Mucosa of stomach (tissue), 1 donor: Measurements from ENCODE around the gene ACOT7.

Source experiments
- H3K27me3 ChIP-seq: one replicate; pipeline ENCODE4 v1.7.0; 2013; ENCODE audit warnings: mild to moderate bottlenecking, low read length; ENCODE audit not compliant: control insufficient read depth, insufficient read depth
- H3K36me3 ChIP-seq: one replicate; pipeline ENCODE4 v1.7.0; 2013; ENCODE audit warnings: low read length; ENCODE audit not compliant: control insufficient read depth, insufficient read depth
- H3K4me1 ChIP-seq: one replicate; pipeline ENCODE4 v1.7.0; 2013; ENCODE audit warnings: mild to moderate bottlenecking, low read length; ENCODE audit not compliant: control insufficient read depth, insufficient read depth
- H3K4me3 ChIP-seq: one replicate; pipeline ENCODE4 v1.7.0; 2013; ENCODE audit warnings: low read length
- H3K9ac ChIP-seq: one replicate; pipeline ENCODE4 v1.7.0; 2013; ENCODE audit warnings: mild to moderate bottlenecking, low read length, moderate library complexity
- H3K9me3 ChIP-seq: one replicate; pipeline ENCODE4 v1.7.0; 2013; ENCODE audit warnings: mild to moderate bottlenecking, low read length, moderate library complexity; ENCODE audit not compliant: control insufficient read depth
- donor health status: Pancreatic carcinoma.

ACOT7 gene

GRCh38 chr1:6420454-6421042 lies 27.0 kb upstream of the ACOT7 start:
- H3K4me1 ChIP-seq = peaks cover 44% of the 10 kb centered on the region

DNA sequence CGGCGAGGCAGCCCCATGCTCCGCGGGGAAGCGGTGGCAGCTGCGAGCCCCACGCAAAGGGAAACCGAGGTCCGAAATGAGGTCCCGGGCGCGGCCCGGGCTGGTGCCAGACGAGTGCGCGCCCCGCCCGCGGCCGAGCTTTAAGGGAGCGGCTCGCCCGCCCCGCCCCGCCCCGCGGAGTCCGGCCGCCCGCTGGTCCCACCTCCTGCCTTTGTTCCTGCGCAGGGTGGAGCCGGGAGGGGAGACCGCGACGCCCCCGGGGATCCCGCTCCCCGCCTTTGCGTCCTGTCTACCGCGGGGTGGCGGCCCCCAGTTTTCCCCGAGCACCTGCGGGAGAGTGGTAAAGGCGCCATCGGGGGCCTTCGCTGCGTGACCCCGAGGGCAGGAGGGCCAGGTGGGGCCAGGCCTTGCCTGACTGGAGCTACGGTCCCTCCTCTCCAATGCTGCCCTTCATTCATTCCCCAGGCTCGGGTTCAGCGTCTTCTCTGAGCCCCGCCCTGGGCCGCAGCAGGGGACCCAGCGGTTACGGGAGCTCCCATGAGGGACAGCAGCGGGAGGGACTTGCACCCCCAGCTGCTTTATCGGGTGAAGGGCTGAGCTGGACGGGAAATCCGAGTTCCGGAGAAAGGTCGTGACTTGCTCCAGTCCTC lies 26.4 kb upstream of the ACOT7 start, which contains the start of gene HES2:
Gene HES2, minus strand, starts transcription at position 116 of the 650 bp plus-strand sequence. Its CDS starts 99 bp downstream, at position 17.
- Histone ChIP-seq H3K36me3 (no peaks in the 10 kb centered on the region), H3K27me3 (peaks cover 96% of the 10 kb centered on the region), H3K4me1 (peaks cover 40% of the 10 kb centered on the region), H3K4me3 (no peak within 1 kb of the TSS), H3K9me3 (no peaks in the 10 kb centered on the region), H3K9ac (no peak within 1 kb of the TSS)

More at GRCh38 chr1:6420454-6421042, 27.0 kb upstream of the ACOT7 start:
- Histone ChIP-seq H3K9ac (no peak overlapping the region), H3K4me3 (no peak overlapping the region), H3K36me3 (no peaks in the 10 kb centered on the region), H3K27me3 (peaks cover 96% of the 10 kb centered on the region), H3K9me3 (no peaks in the 10 kb centered on the region)

DNA sequence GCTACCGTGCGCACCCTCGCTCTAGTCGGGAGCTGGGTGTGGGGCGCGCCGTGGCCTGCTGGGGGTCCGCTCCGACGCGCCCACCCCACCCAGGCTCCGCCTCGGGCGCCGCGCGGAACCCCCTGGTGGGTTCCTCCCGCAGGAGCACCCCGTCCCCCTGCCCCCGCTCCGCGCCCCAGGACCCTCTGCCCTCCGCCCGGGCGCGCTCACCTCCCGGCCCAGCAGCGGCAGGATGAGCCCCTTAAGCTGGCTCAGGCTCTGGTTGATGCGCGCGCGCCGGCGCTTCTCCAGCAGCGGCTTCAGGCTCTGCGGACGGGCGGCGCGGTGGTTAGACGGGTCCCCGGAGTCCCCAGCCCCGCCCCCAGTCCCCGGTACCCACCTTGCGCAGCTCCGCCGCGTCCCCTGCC lies 25.8 kb upstream of the ACOT7 start:
- Histone ChIP-seq H3K27me3 (peaks cover 97% of the 10 kb centered on the region), H3K4me1 (peaks cover 45% of the 10 kb centered on the region), H3K9ac (no peak overlapping the region)

DNA sequence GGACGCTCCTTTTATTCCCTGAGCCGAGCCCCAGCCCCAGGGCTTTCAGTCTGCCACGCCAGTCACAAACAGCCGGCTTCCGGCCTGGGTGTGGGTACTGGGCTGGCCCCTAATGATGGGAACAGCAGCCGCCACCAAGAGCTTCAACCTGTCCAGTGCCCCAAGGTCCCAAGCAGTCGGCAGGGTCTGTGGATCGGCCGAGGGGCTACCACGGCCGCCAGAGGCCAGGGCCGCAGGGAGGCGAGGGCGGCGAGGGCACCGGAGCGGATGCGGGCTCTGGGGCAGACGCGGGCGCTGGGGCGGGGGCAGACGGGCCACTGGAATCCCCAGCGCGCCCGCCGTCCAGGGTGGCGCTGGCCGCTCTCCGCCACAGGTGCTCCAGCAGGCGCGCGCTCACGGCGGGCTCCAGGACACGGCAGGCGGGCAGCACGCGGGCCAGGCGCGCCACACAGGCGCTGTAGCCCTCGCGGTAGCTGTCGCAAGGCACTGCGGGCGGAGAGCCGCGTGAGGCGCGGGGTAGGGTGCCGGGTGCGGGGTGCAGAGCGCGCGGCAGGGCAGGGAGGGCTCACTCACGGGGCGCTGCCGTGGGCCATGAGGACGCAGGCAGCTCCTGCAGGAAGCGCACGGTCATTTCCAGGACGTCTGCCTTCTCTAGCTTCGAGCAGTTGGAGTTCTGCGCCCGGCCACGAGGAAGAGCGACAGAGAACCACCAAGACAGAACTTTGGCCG lies 25.3 kb upstream of the ACOT7 start:
- H3K9me3 ChIP-seq = no peaks in the 10 kb centered on the region
- H3K4me3 ChIP-seq = no peak overlapping the region
- peaks cover 95% of the 10 kb centered on the region for H3K27me3 ChIP-seq

More for the DNA sequence above, 25.8 kb upstream of the ACOT7 start:
- H3K36me3 ChIP-seq = no peaks in the 10 kb centered on the region
- H3K9me3 ChIP-seq = no peaks in the 10 kb centered on the region
- H3K4me3 ChIP-seq = no peak overlapping the region

GRCh38 chr1:6417961-6418667 lies 24.5 kb upstream of the ACOT7 start:
- H3K4me3 ChIP-seq = no peak overlapping the region
- H3K4me1 ChIP-seq = peaks cover 40% of the 10 kb centered on the region
- H3K9ac ChIP-seq = no peak overlapping the region
- H3K9me3 ChIP-seq = no peaks in the 10 kb centered on the region
- no peaks in the 10 kb centered on the region for H3K36me3 ChIP-seq
- H3K27me3 ChIP-seq = peaks cover 94% of the 10 kb centered on the region

More for the DNA sequence above, 25.3 kb upstream of the ACOT7 start:
- H3K36me3 ChIP-seq = no peaks in the 10 kb centered on the region
- peaks cover 44% of the 10 kb centered on the region for H3K4me1 ChIP-seq
- H3K9ac ChIP-seq = no peak overlapping the region

- Histone ChIP-seq H3K9me3 (no peaks in the 10 kb centered on the region), H3K27me3 (peaks cover 86% of the 10 kb centered on the region), H3K9ac (no peak overlapping the region), H3K36me3 (no peaks in the 10 kb centered on the region), H3K4me1 (peaks cover 40% of the 10 kb centered on the region), H3K4me3 (no peak overlapping the region)
Measured at GRCh38 chr1:6416906-6417305, 23.3 kb upstream of the ACOT7 start.

- H3K27me3 ChIP-seq = peaks cover 79% of the 10 kb centered on the region
- H3K36me3 ChIP-seq = no peaks in the 10 kb centered on the region
- no peaks in the 10 kb centered on the region for H3K9me3 ChIP-seq
- H3K4me3 ChIP-seq = no peak overlapping the region
- peaks cover 40% of the 10 kb centered on the region for H3K4me1 ChIP-seq
- H3K9ac ChIP-seq = no peak overlapping the region
Measured at GRCh38 chr1:6416295-6416656, 22.7 kb upstream of the ACOT7 start.

GRCh38 chr1:6414881-6415626 lies 21.5 kb upstream of the ACOT7 start:
- Histone ChIP-seq H3K4me3 (no peak overlapping the region), H3K36me3 (no peaks in the 10 kb centered on the region), H3K9ac (no peak overlapping the region), H3K4me1 (peaks cover 30% of the 10 kb centered on the region), H3K9me3 (no peaks in the 10 kb centered on the region), H3K27me3 (peaks cover 67% of the 10 kb centered on the region)

DNA sequence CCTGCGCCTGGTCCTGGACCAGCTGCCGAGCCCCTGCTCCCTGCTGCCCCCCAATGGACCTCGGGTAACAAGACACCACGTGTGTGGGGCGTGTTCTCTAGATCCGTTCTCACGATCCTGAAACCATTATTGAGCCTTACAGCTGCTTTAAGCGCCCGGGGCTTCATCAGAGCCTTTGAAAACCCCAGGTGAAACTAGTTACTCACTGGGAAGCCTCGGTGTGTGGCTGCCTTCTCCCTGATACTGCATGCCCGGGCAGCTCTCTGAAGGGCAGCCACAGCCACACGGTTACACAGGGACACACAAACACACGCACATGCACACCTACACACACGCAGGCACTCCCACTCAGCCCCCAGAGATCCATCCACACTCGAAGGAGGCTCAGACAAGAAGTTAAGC lies 20.9 kb upstream of the ACOT7 start:
- Histone ChIP-seq H3K9ac (no peak overlapping the region), H3K36me3 (no peaks in the 10 kb centered on the region), H3K4me3 (no peak overlapping the region), H3K4me1 (peaks cover 26% of the 10 kb centered on the region), H3K27me3 (peaks cover 62% of the 10 kb centered on the region), H3K9me3 (no peaks in the 10 kb centered on the region)

DNA sequence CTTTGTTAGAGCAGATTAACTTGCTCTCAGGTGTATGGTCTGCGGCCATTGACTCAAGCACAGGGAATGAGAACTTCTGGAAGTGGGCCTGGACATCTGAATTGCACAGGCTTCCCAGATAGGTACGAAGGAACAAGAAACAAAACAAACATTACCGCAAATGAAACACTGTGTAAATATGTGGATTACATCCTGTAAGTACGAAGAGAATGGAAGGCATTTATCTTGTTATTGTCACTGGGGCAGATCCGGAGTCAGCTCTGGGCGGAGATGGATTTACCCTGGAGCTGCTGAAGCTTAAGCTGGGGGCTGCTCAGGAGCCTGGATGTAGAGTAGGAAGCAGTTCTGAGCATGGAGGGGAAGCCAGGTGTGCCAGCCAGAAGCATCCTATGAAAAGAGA lies 19.3 kb upstream of the ACOT7 start:
- Histone ChIP-seq H3K9ac (no peak overlapping the region), H3K9me3 (no peaks in the 10 kb centered on the region), H3K4me3 (no peak overlapping the region), H3K4me1 (peaks cover 11% of the 10 kb centered on the region), H3K36me3 (no peaks in the 10 kb centered on the region), H3K27me3 (peaks cover 47% of the 10 kb centered on the region)

GRCh38 chr1:6410248-6410893 lies 16.8 kb upstream of the ACOT7 start:
- H3K27me3 ChIP-seq = peaks cover 22% of the 10 kb centered on the region
- no peak overlapping the region for H3K9ac ChIP-seq
- no peaks in the 10 kb centered on the region for H3K9me3 ChIP-seq
- H3K4me1 ChIP-seq = peaks cover 11% of the 10 kb centered on the region
- no peak overlapping the region for H3K4me3 ChIP-seq
- H3K36me3 ChIP-seq = no peaks in the 10 kb centered on the region
